Duodenal mucosa (tissue), 2 donors: ENCODE data around the gene COIL.
"Not testable (repeated sequence)": the region's sequence is repeated elsewhere in the genome, so short reads cannot be mapped to it uniquely, and the experiment has no call there.

Experiments
- H3K27ac ChIP-seq: one replicate; pipeline ENCODE4 v1.7.0; 2013; ENCODE audit warnings: low read depth, low read length
- H3K27me3 ChIP-seq, 2 donors: one replicate each; pipeline ENCODE4 v1.7.0; 2013; ENCODE audit warnings: low read length in 2 of 2, control low read depth in 1 of 2; ENCODE audit not compliant: insufficient read depth in 2 of 2, control insufficient read depth in 1 of 2
- H3K36me3 ChIP-seq, 2 donors: one replicate each; pipeline ENCODE4 v1.7.0; 2013; ENCODE audit warnings: low read length in 2 of 2, control low read depth in 1 of 2; ENCODE audit not compliant: insufficient read depth in 2 of 2, control insufficient read depth in 1 of 2
- H3K4me1 ChIP-seq, 2 donors: one replicate each; pipeline ENCODE4 v1.7.0; 2013; ENCODE audit warnings: low read length in 2 of 2, control low read depth in 1 of 2; ENCODE audit not compliant: insufficient read depth in 2 of 2, control insufficient read depth in 1 of 2
- H3K4me3 ChIP-seq, 2 donors: one replicate each; pipeline ENCODE4 v1.7.0; 2013; ENCODE audit warnings: low read length in 2 of 2, low read depth in 1 of 2
- H3K9ac ChIP-seq, 2 donors: one replicate each; pipeline ENCODE4 v1.7.0; 2013; ENCODE audit warnings: low read length in 2 of 2, low read depth in 1 of 2
- H3K9me3 ChIP-seq, 2 donors: one replicate each; pipeline ENCODE4 v1.7.0; 2013; ENCODE audit warnings: low read length in 2 of 2, control low read depth in 1 of 2; ENCODE audit not compliant: control insufficient read depth in 1 of 2

Gene COIL

GRCh38 chr17:56966338-56966737 lies 5.5 kb upstream of the COIL start:
- Histone ChIP-seq H3K9me3 (no peaks in the 10 kb centered on the region), H3K27me3 (no peaks in the 10 kb centered on the region), H3K4me1 (peaks cover 0 to 4% of the 10 kb centered on the region in 2 donors), H3K9ac (no peak overlapping the region), H3K27ac (no peak overlapping the region), H3K36me3 (no peaks in the 10 kb centered on the region), H3K4me3 (no peak overlapping the region)

- H3K27ac ChIP-seq, H3K36me3 ChIP-seq, H3K4me3 ChIP-seq, H3K4me1 ChIP-seq, H3K9me3 ChIP-seq, H3K9ac ChIP-seq, H3K27me3 ChIP-seq: not testable (repeated sequence)
These were observed 4.8 kb upstream of the COIL start for GRCh38 chr17:56965681-56966080.

GRCh38 chr17:56965241-56965640 lies 4.4 kb upstream of the COIL start:
- not testable (repeated sequence) for H3K4me1 ChIP-seq, H3K27ac ChIP-seq, H3K4me3 ChIP-seq, H3K9me3 ChIP-seq, H3K9ac ChIP-seq, H3K36me3 ChIP-seq, H3K27me3 ChIP-seq

- H3K4me1 ChIP-seq = peaks cover 8 to 13% of the 10 kb centered on the region in 2 donors
- peaks cover 0 to 5% of the 10 kb centered on the region in 2 donors for H3K36me3 ChIP-seq
- H3K27me3 ChIP-seq = no peaks in the 10 kb centered on the region
- no peak overlapping the region for H3K4me3 ChIP-seq
- no peak overlapping the region for H3K27ac ChIP-seq
- H3K9me3 ChIP-seq = no peaks in the 10 kb centered on the region
- no peak overlapping the region for H3K9ac ChIP-seq
These were observed 3.9 kb downstream of the COIL start for GRCh38 chr17:56956992-56957391.

GRCh38 chr17:56949595-56949994 lies 11.3 kb downstream of the COIL start:
- H3K36me3 ChIP-seq = peaks cover 9 to 31% of the 10 kb centered on the region in 2 donors
- H3K4me1 ChIP-seq = no peaks in the 10 kb centered on the region
- no peak overlapping the region for H3K9ac ChIP-seq
- H3K27ac ChIP-seq = no peak overlapping the region
- H3K9me3 ChIP-seq = no peaks in the 10 kb centered on the region
- no peak overlapping the region for H3K4me3 ChIP-seq
- no peaks in the 10 kb centered on the region for H3K27me3 ChIP-seq

GRCh38 chr17:56948491-56948890 lies 12.4 kb downstream of the COIL start:
- H3K27me3 ChIP-seq = no peaks in the 10 kb centered on the region
- H3K9ac ChIP-seq = no peak overlapping the region
- peaks cover 10 to 38% of the 10 kb centered on the region in 2 donors for H3K36me3 ChIP-seq
- H3K9me3 ChIP-seq = no peaks in the 10 kb centered on the region
- H3K4me1 ChIP-seq = no peaks in the 10 kb centered on the region
- no peak overlapping the region for H3K27ac ChIP-seq
- H3K4me3 ChIP-seq = no peak overlapping the region

GRCh38 chr17:56947741-56948140 lies 13.1 kb downstream of the COIL start:
- H3K4me3 ChIP-seq = no peak overlapping the region
- no peak overlapping the region for H3K9ac ChIP-seq
- no peaks in the 10 kb centered on the region for H3K4me1 ChIP-seq
- H3K27me3 ChIP-seq = no peaks in the 10 kb centered on the region
- peaks cover 14 to 39% of the 10 kb centered on the region in 2 donors for H3K36me3 ChIP-seq
- no peaks in the 10 kb centered on the region for H3K9me3 ChIP-seq
- no peak overlapping the region for H3K27ac ChIP-seq

- Histone ChIP-seq H3K9ac (no peak overlapping the region), H3K9me3 (no peaks in the 10 kb centered on the region), H3K4me3 (no peak overlapping the region), H3K36me3 (peaks cover 17 to 52% of the 10 kb centered on the region in 2 donors), H3K27me3 (no peaks in the 10 kb centered on the region), H3K4me1 (no peaks in the 10 kb centered on the region), H3K27ac (no peak overlapping the region)
These were observed 14.8 kb downstream of the COIL start for GRCh38 chr17:56945938-56946505.

GRCh38 chr17:56943505-56944125 lies 17.2 kb downstream of the COIL start:
- H3K9ac ChIP-seq = no peak overlapping the region
- H3K27ac ChIP-seq = no peak overlapping the region
- no peak overlapping the region for H3K4me3 ChIP-seq
- H3K9me3 ChIP-seq = no peaks in the 10 kb centered on the region
- no peaks in the 10 kb centered on the region for H3K4me1 ChIP-seq
- no peaks in the 10 kb centered on the region for H3K27me3 ChIP-seq
- peaks cover 8 to 54% of the 10 kb centered on the region in 2 donors for H3K36me3 ChIP-seq

- Histone ChIP-seq H3K9me3 (no peaks in the 10 kb centered on the region), H3K27ac (no peak overlapping the region), H3K4me3 (no peak overlapping the region), H3K36me3 (peaks cover 12 to 57% of the 10 kb centered on the region in 2 donors), H3K9ac (no peak overlapping the region), H3K4me1 (peaks cover 6 to 11% of the 10 kb centered on the region in 2 donors), H3K27me3 (no peaks in the 10 kb centered on the region)
These were observed 20.9 kb downstream of the COIL start for GRCh38 chr17:56939869-56940484.
